Bronchial epithelial cell (primary cell): ENCODE data around the gene ADGRL3. TPM values are rescaled to one million over a fixed set of nuclear protein-coding genes. Genes with fewer than 3 reads are reported as not detected.

ENCODE experiments used
- DNase-seq: peaks from one replicate; pipeline ENCODE4 v3.0.0-alpha.2; 2010; ENCODE audit warnings: low read depth
- FAIRE-seq: peaks from 2 replicates; lab custom pipeline; 2011; peaks lifted over from hg19 to GRCh38; lab: Jason Lieb, UNC
- H3K27me3 ChIP-seq: 2 replicates; pipeline ENCODE4 v1.5.1; 2011; ENCODE audit warnings: low read length; ENCODE audit not compliant: control insufficient read depth, insufficient read depth
- H3K36me3 ChIP-seq: 2 replicates; pipeline ENCODE4 v1.5.1; 2011; ENCODE audit warnings: low read length; ENCODE audit not compliant: control insufficient read depth, insufficient read depth
- H3K4me3 ChIP-seq: 2 replicates; pipeline ENCODE4 v1.5.1; 2011; ENCODE audit warnings: mild to moderate bottlenecking, low read depth, low read length, control low read depth
- CTCF ChIP-seq: IDR thresholded peaks from 2 replicates; pipeline ENCODE4 v1.5.1; 2011; ENCODE audit warnings: mild to moderate bottlenecking, moderate library complexity, low read length, control low read depth, inconsistent platforms; ENCODE audit not compliant: insufficient read depth, severe bottlenecking
- total RNA-seq: library from RNA; depleted of rRNA; stranded (reverse); fragments of >200 nt; gene quantifications from 2 replicates; pipeline ENCODE4 v1.2.1, GENCODE V29; 2014

The ADGRL3 gene
- total RNA-seq, 1 donor from 2014 or later = under 0.01 TPM

- FAIRE-seq (no peak), DNase-seq (no peak)
- H3K36me3 ChIP-seq = no peaks in the 10 kb centered on the region
- no peak overlapping the region for H3K4me3 ChIP-seq
- no peak for TF ChIP-seq CTCF
- H3K27me3 ChIP-seq = no peaks in the 10 kb centered on the region
Observed at GRCh38 chr4:61401771-61402170, 201.6 kb downstream of the ADGRL3 start.

GRCh38 chr4:61405307-61405706, 205.2 kb downstream of the ADGRL3 start:
- Histone ChIP-seq H3K36me3 (no peaks in the 10 kb centered on the region), H3K27me3 (no peaks in the 10 kb centered on the region), H3K4me3 (no peak overlapping the region)
- no peak for TF ChIP-seq CTCF
- FAIRE-seq (no peak), DNase-seq (no peak)

- no peaks in the 10 kb centered on the region for H3K36me3 ChIP-seq
- DNase-seq (no peak), FAIRE-seq (no peak)
- H3K27me3 ChIP-seq = no peaks in the 10 kb centered on the region
- no peak overlapping the region for H3K4me3 ChIP-seq
- TF ChIP-seq CTCF = no peak
Observed at GRCh38 chr4:61406677-61407076, 206.6 kb downstream of the ADGRL3 start.

- no peak for FAIRE-seq
- DNase-seq = no peak
- H3K27me3 ChIP-seq = no peaks in the 10 kb centered on the region
- no peak overlapping the region for H3K4me3 ChIP-seq
- TF ChIP-seq CTCF = no peak
- H3K36me3 ChIP-seq = no peaks in the 10 kb centered on the region
Observed at GRCh38 chr4:61407642-61408618, 207.8 kb downstream of the ADGRL3 start.

- Histone ChIP-seq H3K36me3 (no peaks in the 10 kb centered on the region), H3K27me3 (no peaks in the 10 kb centered on the region), H3K4me3 (no peak overlapping the region)
- DNase-seq (peak; percentile 54), FAIRE-seq (no peak)
- no peak for TF ChIP-seq CTCF
Observed at GRCh38 chr4:61408861-61409260, 208.7 kb downstream of the ADGRL3 start.
